Smooth muscle cell of the coronary artery (primary cell): Measurements from ENCODE around the gene N4BP3. TPM values are rescaled to one million over a fixed set of nuclear protein-coding genes. Genes with fewer than 3 reads are reported as not detected.

Experiments
- total RNA-seq: library from RNA; depleted of rRNA; stranded (reverse); fragments of >200 nt; gene quantifications from 2 replicates; pipeline ENCODE4 v1.2.3, GENCODE V29; 2014; ENCODE audit warnings: low replicate concordance

The N4BP3 gene
- total RNA-seq = 0.08 and 0.35 TPM in 2 replicates

GRCh38 chr5:178113141-178113787 is at the start of gene N4BP3:
N4BP3 (plus strand) TSS chr5:178113532; CDS start chr5:178119584, 6,052 bp downstream.

GRCh38 chr5:178130576-178131445 is 17.5 kb downstream of the N4BP3 start, which contains the start of gene RMND5B:
RMND5B (plus strand) TSS chr5:178131014; CDS start chr5:178138120, 7,106 bp downstream.

GRCh38 chr5:178153530-178154340 is 40.4 kb downstream of the N4BP3 start, which contains the start of gene NHP2:
NHP2 (minus strand) TSS chr5:178153885; CDS start chr5:178153817, 68 bp downstream.

Other genes starting within 250 kb of the N4BP3 start
- gene PROP1, start 117.3 kb upstream of the N4BP3 start, total RNA-seq = not detected in 2 replicates
- 17.7 and 20.4 TPM in 2 replicates for gene RMND5B, start 17.5 kb downstream of the N4BP3 start, total RNA-seq
- gene NHP2, start 40.4 kb downstream of the N4BP3 start, total RNA-seq = 61.2 and 151 TPM in 2 replicates
- not detected in 2 replicates for gene GMCL2, start 73.8 kb downstream of the N4BP3 start, total RNA-seq
- 14.9 and 60.7 TPM in 2 replicates for gene HNRNPAB, start 91.0 kb downstream of the N4BP3 start, total RNA-seq
- 30.6 and 59.9 TPM in 2 replicates for gene PHYKPL, start 119.3 kb downstream of the N4BP3 start, total RNA-seq